Gastrocnemius medialis (tissue), 4 donors: ENCODE data around the gene IRF7.

Experiments used
- POLR2A ChIP-seq, 2 donors: fragments of 450-650 bp; IDR thresholded peaks; one replicate each; pipeline ENCODE4 v1.6.1; 2017; ENCODE audit warnings: antibody characterized with exemption in 2 of 2, mild to moderate bottlenecking in 2 of 2, moderate library complexity in 2 of 2
- TF ChIP-seq, protein P1 (sequence below), 5 experiments: fragments of 450-650 bp in 3 of 5; fragments of 200-600 bp in 2 of 5; sonication (generic) in 2 of 5; IDR thresholded peaks in 4 of 5; conservative IDR thresholded peaks in 1 of 5; 1 replicate in 4 of 5; 2 replicates in 1 of 5; pipeline ENCODE4 v1.5.1; 2016 to 2019; ENCODE audit warnings: antibody characterized with exemption in 5 of 5, mild to moderate bottlenecking in 3 of 5, moderate library complexity in 3 of 5

- TF ChIP-seq, protein P1, sequence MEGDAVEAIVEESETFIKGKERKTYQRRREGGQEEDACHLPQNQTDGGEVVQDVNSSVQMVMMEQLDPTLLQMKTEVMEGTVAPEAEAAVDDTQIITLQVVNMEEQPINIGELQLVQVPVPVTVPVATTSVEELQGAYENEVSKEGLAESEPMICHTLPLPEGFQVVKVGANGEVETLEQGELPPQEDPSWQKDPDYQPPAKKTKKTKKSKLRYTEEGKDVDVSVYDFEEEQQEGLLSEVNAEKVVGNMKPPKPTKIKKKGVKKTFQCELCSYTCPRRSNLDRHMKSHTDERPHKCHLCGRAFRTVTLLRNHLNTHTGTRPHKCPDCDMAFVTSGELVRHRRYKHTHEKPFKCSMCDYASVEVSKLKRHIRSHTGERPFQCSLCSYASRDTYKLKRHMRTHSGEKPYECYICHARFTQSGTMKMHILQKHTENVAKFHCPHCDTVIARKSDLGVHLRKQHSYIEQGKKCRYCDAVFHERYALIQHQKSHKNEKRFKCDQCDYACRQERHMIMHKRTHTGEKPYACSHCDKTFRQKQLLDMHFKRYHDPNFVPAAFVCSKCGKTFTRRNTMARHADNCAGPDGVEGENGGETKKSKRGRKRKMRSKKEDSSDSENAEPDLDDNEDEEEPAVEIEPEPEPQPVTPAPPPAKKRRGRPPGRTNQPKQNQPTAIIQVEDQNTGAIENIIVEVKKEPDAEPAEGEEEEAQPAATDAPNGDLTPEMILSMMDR (IDR thresholded peaks at IDR 0.05 in 4 of 5, conservative IDR thresholded peaks at IDR 0.05 in 1 of 5): no peak
- no peak for TF ChIP-seq POLR2A (IDR thresholded peaks at IDR 0.05)
Observed at GRCh38 chr11:641806-642370, 26.1 kb upstream of the IRF7 start.
